ENCODE data around the gene PIK3C3. TPM values are rescaled to one million over a fixed set of nuclear protein-coding genes. Genes with fewer than 3 reads are reported as not detected.

The PIK3C3 gene
- total RNA-seq: 10 to 100 TPM; 34.3 to 66.5 (median 38.0) TPM

- peak; percentile 86 for DNase-seq (ENCODE audit: low spot score)
- peak; percentile 99 for ATAC-seq (ENCODE audit: low FRiP score)
- no peak for TF ChIP-seq CTCF (IDR thresholded peaks at IDR 0.05)
Measured at GRCh38 chr18:41954827-41955613, at the start of gene PIK3C3. Gene PIK3C3 (plus strand): TSS chr18:41955234. CDS start chr18:41955292, 58 bp downstream.

- ATAC-seq (ENCODE audit: low FRiP score) (no peak), DNase-seq (ENCODE audit: low spot score) (no peak)
- TF ChIP-seq CTCF (IDR thresholded peaks at IDR 0.05): no peak
Measured at GRCh38 chr18:41905786-41906527, 49.1 kb upstream of the PIK3C3 start.

GRCh38 chr18:41906528-41907146 lies 48.4 kb upstream of the PIK3C3 start:
- peak in 1 of 3 donors; percentile 29 for TF ChIP-seq CTCF (IDR thresholded peaks at IDR 0.05)
- DNase-seq (ENCODE audit: low spot score): no peak
- peak; percentile 52 for ATAC-seq (ENCODE audit: low FRiP score)

GRCh38 chr18:41917181-41917580 lies 37.9 kb upstream of the PIK3C3 start:
- no peak for TF ChIP-seq CTCF (IDR thresholded peaks at IDR 0.05)
- ATAC-seq (ENCODE audit: low FRiP score) (no peak), DNase-seq (ENCODE audit: low spot score) (no peak)

GRCh38 chr18:41921770-41922169 lies 33.3 kb upstream of the PIK3C3 start:
- TF ChIP-seq CTCF (IDR thresholded peaks at IDR 0.05): no peak
- ATAC-seq (ENCODE audit: low FRiP score) (no peak), DNase-seq (ENCODE audit: low spot score) (no peak)

- no peak for ATAC-seq (ENCODE audit: low FRiP score)
- no peak for TF ChIP-seq CTCF (IDR thresholded peaks at IDR 0.05)
Measured at GRCh38 chr18:41922176-41922575, 32.9 kb upstream of the PIK3C3 start.

More at GRCh38 chr18:41922176-41922575, 32.9 kb upstream of the PIK3C3 start:
- DNase-seq (ENCODE audit: low spot score): no peak

Data from omental fat pad (tissue), 4 donors.